CD4-positive, alpha-beta T cell treated with Interleukin-6 for 4 hours (primary cell): ENCODE results near the gene TENT4A.
A peak's percentile ranks its signal among the peaks of the same experiment; 100 is the strongest.

Experiments
- DNase-seq: peaks from one replicate; pipeline ENCODE4 v3.0.0-alpha.2; 2020; ENCODE audit warnings: mixed read lengths

Gene TENT4A

GRCh38 chr5:6718718-6719117 is 5.5 kb downstream of the TENT4A start:
- no peak for DNase-seq

- no peak for DNase-seq
Measured at GRCh38 chr5:6719417-6719816, 6.2 kb downstream of the TENT4A start.

GRCh38 chr5:6719896-6720560 is 6.8 kb downstream of the TENT4A start:
- DNase-seq = no peak

- no peak for DNase-seq
Measured at GRCh38 chr5:6720561-6720921, 7.3 kb downstream of the TENT4A start.

- DNase-seq = no peak
Measured at GRCh38 chr5:6721442-6721841, 8.2 kb downstream of the TENT4A start.

GRCh38 chr5:6722015-6722414 is 8.8 kb downstream of the TENT4A start:
- DNase-seq = no peak

GRCh38 chr5:6723122-6723815 is 10.0 kb downstream of the TENT4A start:
- DNase-seq = no peak

GRCh38 chr5:6723816-6724300 is 10.6 kb downstream of the TENT4A start:
- DNase-seq = no peak

GRCh38 chr5:6724321-6724929 is 11.2 kb downstream of the TENT4A start:
- no peak for DNase-seq

GRCh38 chr5:6725421-6725820 is 12.2 kb downstream of the TENT4A start:
- DNase-seq = no peak

- DNase-seq = no peak
Measured at GRCh38 chr5:6726006-6726405, 12.8 kb downstream of the TENT4A start.

GRCh38 chr5:6727231-6727630 is 14.0 kb downstream of the TENT4A start:
- DNase-seq = no peak

- DNase-seq = no peak
Measured at GRCh38 chr5:6728011-6728794, 15.0 kb downstream of the TENT4A start.

GRCh38 chr5:6728795-6729183 is 15.6 kb downstream of the TENT4A start:
- no peak for DNase-seq

GRCh38 chr5:6729386-6730310 is 16.4 kb downstream of the TENT4A start:
- DNase-seq = peak; percentile 65

- no peak for DNase-seq
Measured at GRCh38 chr5:6730407-6730806, 17.2 kb downstream of the TENT4A start.

GRCh38 chr5:6730807-6731206 is 17.6 kb downstream of the TENT4A start:
- DNase-seq = no peak

- no peak for DNase-seq
Measured at GRCh38 chr5:6731465-6732237, 18.4 kb downstream of the TENT4A start.

- no peak for DNase-seq
Measured at GRCh38 chr5:6732634-6733410, 19.6 kb downstream of the TENT4A start.

GRCh38 chr5:6733411-6734242 is 20.4 kb downstream of the TENT4A start:
- DNase-seq = no peak
